Peyer's patch (tissue), 4 donors: ENCODE data around the gene PARD3B.

Experiments
- POLR2A ChIP-seq, 2 donors: fragments of 450-650 bp; IDR thresholded peaks; one replicate each; pipeline ENCODE4 v1.5.1; 2017; ENCODE audit warnings: antibody characterized with exemption in 2 of 2, mild to moderate bottlenecking in 2 of 2, moderate library complexity in 2 of 2
- TF ChIP-seq, protein P1 (sequence below), 6 experiments: fragments of 450-650 bp in 4 of 6; fragments of 200-600 bp in 2 of 6; sonication (generic) in 1 of 6; IDR thresholded peaks; one replicate each; pipeline ENCODE4 v1.5.1; 2017 to 2019; ENCODE audit warnings: antibody characterized with exemption in 6 of 6, mild to moderate bottlenecking in 3 of 6, moderate library complexity in 1 of 6

DNA sequence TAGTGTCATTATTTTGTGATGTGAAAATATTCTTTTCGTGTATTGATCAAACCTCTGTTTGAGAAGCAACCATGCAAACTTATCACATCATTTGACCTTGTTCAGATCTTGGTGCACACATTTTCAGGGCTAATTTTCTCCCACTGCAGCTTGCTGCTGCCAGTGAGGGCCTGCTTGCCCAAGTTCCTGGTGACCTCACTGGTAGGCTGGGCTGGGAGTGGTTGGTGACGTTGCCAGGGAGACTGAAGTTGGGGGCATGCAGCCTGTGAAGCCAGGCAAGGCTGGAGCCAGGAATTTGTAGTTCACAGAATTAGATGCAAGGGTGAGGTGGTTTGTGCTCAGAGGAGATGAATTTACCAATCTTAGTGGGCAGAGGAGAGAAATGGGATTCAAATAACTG lies 38.5 kb downstream of the PARD3B start:
- TF ChIP-seq, protein P1, sequence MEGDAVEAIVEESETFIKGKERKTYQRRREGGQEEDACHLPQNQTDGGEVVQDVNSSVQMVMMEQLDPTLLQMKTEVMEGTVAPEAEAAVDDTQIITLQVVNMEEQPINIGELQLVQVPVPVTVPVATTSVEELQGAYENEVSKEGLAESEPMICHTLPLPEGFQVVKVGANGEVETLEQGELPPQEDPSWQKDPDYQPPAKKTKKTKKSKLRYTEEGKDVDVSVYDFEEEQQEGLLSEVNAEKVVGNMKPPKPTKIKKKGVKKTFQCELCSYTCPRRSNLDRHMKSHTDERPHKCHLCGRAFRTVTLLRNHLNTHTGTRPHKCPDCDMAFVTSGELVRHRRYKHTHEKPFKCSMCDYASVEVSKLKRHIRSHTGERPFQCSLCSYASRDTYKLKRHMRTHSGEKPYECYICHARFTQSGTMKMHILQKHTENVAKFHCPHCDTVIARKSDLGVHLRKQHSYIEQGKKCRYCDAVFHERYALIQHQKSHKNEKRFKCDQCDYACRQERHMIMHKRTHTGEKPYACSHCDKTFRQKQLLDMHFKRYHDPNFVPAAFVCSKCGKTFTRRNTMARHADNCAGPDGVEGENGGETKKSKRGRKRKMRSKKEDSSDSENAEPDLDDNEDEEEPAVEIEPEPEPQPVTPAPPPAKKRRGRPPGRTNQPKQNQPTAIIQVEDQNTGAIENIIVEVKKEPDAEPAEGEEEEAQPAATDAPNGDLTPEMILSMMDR (IDR thresholded peaks at IDR 0.05) = no peak
- TF ChIP-seq POLR2A (IDR thresholded peaks at IDR 0.05) = no peak
